T-cell (primary cell): ENCODE data around the gene CACNA2D4. TPM values are rescaled to one million over a fixed set of nuclear protein-coding genes. Genes with fewer than 3 reads are reported as not detected.

ENCODE experiments used
- ATAC-seq, 4 experiments: fragments of 200-7000 bp in 3 of 4; fragments of 150-1000 bp in 1 of 4; cut with Tn5 transposase; replicated peaks in 1 of 4; 1 replicate in 3 of 4; 2 replicates in 1 of 4; pipeline ENCODE4 v1.10.0; 2021; ENCODE audit warnings: moderate library complexity in 3 of 4, mild to moderate bottlenecking in 2 of 4, moderate number of reproducible peaks in 1 of 4
- CTCF ChIA-PET, 2 donors: fragments of 300-600 bp; sonication (Branson Sonifier 250); formaldehyde crosslinking; loops; one replicate each; lab custom pipeline; 2022; ENCODE audit warnings: antibody characterized with exemption in 2 of 2; lab: Charles Lee
- POLR2A ChIA-PET, 2 donors: fragments of 300-600 bp; sonication (Branson Sonifier 250); formaldehyde crosslinking; loops; one replicate each; lab custom pipeline; 2022; ENCODE audit warnings: antibody characterized with exemption in 2 of 2; lab: Charles Lee
- DNase-seq, 35 experiments: peaks; one replicate each; pipeline versions ENCODE4 v3.0.0 to v3.0.0-alpha.2; 2013 to 2023
- H3K27ac ChIP-seq: one replicate; pipeline ENCODE4 v1.5.1; 2013; ENCODE audit warnings: low read length
- H3K27me3 ChIP-seq, 2 experiments: replicated peaks in 1 of 2; 1 replicate in 1 of 2; 2 replicates in 1 of 2; pipeline versions ENCODE4 v1.6.1 to v1.7.0; 2013; ENCODE audit warnings: low read length in 1 of 2, mixed read lengths in 1 of 2; ENCODE audit not compliant: control insufficient read depth in 2 of 2, insufficient read depth in 2 of 2; ENCODE audit errors: extremely low read depth in 1 of 2
- H3K36me3 ChIP-seq, 2 donors: 1 replicate in 1 of 2; 2 replicates in 1 of 2; pipeline versions ENCODE4 v1.6.1 to v1.7.0; 2013; ENCODE audit warnings: low read length in 1 of 2; ENCODE audit not compliant: control insufficient read depth in 2 of 2, insufficient read depth in 1 of 2; ENCODE audit errors: extremely low read depth in 1 of 2
- H3K4me1 ChIP-seq, 2 experiments: 1 replicate in 1 of 2; 2 replicates in 1 of 2; pipeline versions ENCODE4 v1.6.1 to v1.7.0; 2013; ENCODE audit warnings: low read length in 2 of 2, mixed read lengths in 1 of 2; ENCODE audit not compliant: insufficient read depth in 2 of 2, control insufficient read depth in 1 of 2; ENCODE audit errors: extremely low read depth in 1 of 2
- H3K4me3 ChIP-seq, 2 donors: 1 replicate in 1 of 2; 2 replicates in 1 of 2; pipeline versions ENCODE4 v1.5.1 to v1.7.0; 2013; ENCODE audit warnings: mild to moderate bottlenecking in 2 of 2, low read length in 1 of 2, moderate library complexity in 1 of 2; ENCODE audit not compliant: control insufficient read depth in 1 of 2; ENCODE audit errors: extremely low read depth in 1 of 2
- H3K9me3 ChIP-seq: 2 replicates; pipeline ENCODE4 v1.7.0; 2013
- H3K27ac Mint-ChIP-seq, 2 donors: one replicate each; pipeline ENCODE4 v1.8.0; 2020 to 2021; ENCODE audit warnings: mild to moderate bottlenecking in 2 of 2, mixed read lengths in 2 of 2
- H3K27me3 Mint-ChIP-seq, 2 donors: one replicate each; pipeline ENCODE4 v1.8.0; 2021 to 2022; ENCODE audit warnings: mixed read lengths in 2 of 2
- H3K36me3 Mint-ChIP-seq: one replicate; pipeline ENCODE4 v1.8.0; 2021; ENCODE audit warnings: mixed read lengths
- H3K4me1 Mint-ChIP-seq, 3 donors: one replicate each; pipeline ENCODE4 v1.8.0; 2020 to 2022; ENCODE audit warnings: mixed read lengths in 3 of 3, mild to moderate bottlenecking in 1 of 3
- H3K4me3 Mint-ChIP-seq, 3 donors: one replicate each; pipeline ENCODE4 v1.8.0; 2020 to 2022; ENCODE audit warnings: mild to moderate bottlenecking in 3 of 3, mixed read lengths in 3 of 3, moderate library complexity in 3 of 3
- H3K9me3 Mint-ChIP-seq, 3 donors: one replicate each; pipeline ENCODE4 v1.8.0; 2020 to 2022; ENCODE audit warnings: mixed read lengths in 3 of 3
- WGBS: methylation state at CpG from one replicate; pipeline ENCODE4 v1.1.5; 2013; ENCODE audit warnings: missing lambda C conversion rate; ENCODE audit not compliant: insufficient coverage; 5-methylcytosine and 5-hydroxymethylcytosine counted together
- total RNA-seq, 35 experiments: library from RNA in 6 of 35; stranded (reverse) in 6 of 35; fragments of 120-200 nt in 1 of 35; gene quantifications; one replicate each; pipeline versions ENCODE4 v1.2.1 to v1.2.4 and lab custom pipeline; 2013 to 2026

Gene CACNA2D4
- total RNA-seq, 5 donors from 2014 or later (not counting 1 experiment from before 2014, with no cell fraction given) = 10.2 to 14.8 (median 12.1) TPM

- Mint-ChIP-seq H3K36me3 (no peaks in the 10 kb centered on the region), H3K9me3 (no peaks in the 10 kb centered on the region), H3K27ac (no peak overlapping the region), H3K4me3 (no peak overlapping the region), H3K4me1 (peaks cover 0 to 2% (median 0%) of the 10 kb centered on the region in 3 donors), H3K27me3 (peaks cover 4 to 17% of the 10 kb centered on the region in 2 donors)
- DNase-seq (peak in 1 of 35 experiments; percentile 15), ATAC-seq (no peak)
- H3K27ac ChIP-seq = no peak overlapping the region
- ChIA-PET POLR2A (no interaction called here), CTCF (no interaction called here)
- 60% methylated on average over 1 of the region's 3 CpGs for WGBS
- no peaks in the 10 kb centered on the region for H3K9me3 ChIP-seq
- H3K4me1 ChIP-seq = no peaks in the 10 kb centered on the region
- H3K27me3 ChIP-seq = peaks cover 0 to 31% of the 10 kb centered on the region in 2 experiments
- H3K4me3 ChIP-seq = no peak overlapping the region
- H3K36me3 ChIP-seq = no peaks in the 10 kb centered on the region
Measured at GRCh38 chr12:1843641-1844005, 74.8 kb downstream of the CACNA2D4 start.

DNA sequence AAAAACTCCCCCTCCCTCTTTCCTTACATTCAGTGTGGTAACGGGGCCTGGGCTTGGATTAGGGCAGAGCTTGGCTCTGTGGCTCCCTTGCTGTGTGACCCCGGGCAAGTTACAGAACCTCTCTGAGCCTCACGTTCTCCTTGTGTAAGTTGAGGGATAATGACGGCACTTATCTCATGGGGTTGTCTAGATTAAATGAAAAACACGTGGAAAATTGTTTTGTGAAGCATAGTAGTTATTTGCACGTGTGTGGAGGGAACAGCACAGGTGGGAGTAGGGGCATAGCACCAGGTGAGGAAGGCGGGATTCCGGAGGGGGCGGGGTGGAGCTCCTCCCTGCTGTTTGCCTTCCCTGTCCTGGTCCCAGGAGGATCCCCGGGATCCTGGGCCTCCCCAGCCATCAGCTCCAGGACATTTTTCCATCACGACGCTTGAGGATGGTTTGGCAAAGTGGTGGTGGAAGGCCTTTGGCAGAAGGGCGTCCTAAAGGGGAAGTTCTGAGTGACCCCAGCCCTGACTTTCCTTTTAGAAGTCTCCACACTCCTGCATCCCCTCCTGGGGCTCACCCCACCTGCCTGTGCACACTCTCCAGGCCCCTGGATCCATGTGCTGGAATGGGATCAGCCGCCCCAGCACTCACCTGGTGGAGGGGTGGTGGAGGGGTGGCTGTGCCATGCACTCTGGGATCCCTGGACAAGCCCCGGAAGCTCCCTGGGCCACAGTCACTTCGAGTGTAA, 75.4 kb downstream of the CACNA2D4 start:
- peaks cover 0 to 2% (median 0%) of the 10 kb centered on the region in 3 donors for H3K4me1 Mint-ChIP-seq
- peak in 1 of 35 experiments; percentile 14 for DNase-seq
- POLR2A ChIA-PET = interaction anchor here in 1 of 2 donors (0.7 kb wide), 1 partner anchor 110 kb away, joined by 3 read pairs; no protein-coding TSS in a partner anchor
- WGBS = 82% methylated on average over 6 of the region's 16 CpGs
- no peaks in the 10 kb centered on the region for H3K9me3 Mint-ChIP-seq
- no peaks in the 10 kb centered on the region for H3K4me1 ChIP-seq
- H3K27ac ChIP-seq = no peak overlapping the region
- CTCF ChIA-PET = no interaction called here
- peaks cover 4 to 14% of the 10 kb centered on the region in 2 donors for H3K27me3 Mint-ChIP-seq
- ATAC-seq = no peak
- no peak overlapping the region for H3K4me3 Mint-ChIP-seq
- H3K4me3 ChIP-seq = no peak overlapping the region
- H3K27ac Mint-ChIP-seq = no peak overlapping the region
- H3K9me3 ChIP-seq = no peaks in the 10 kb centered on the region
- no peaks in the 10 kb centered on the region for H3K36me3 ChIP-seq
- H3K27me3 ChIP-seq = peaks cover 0 to 31% of the 10 kb centered on the region in 2 experiments
- no peaks in the 10 kb centered on the region for H3K36me3 Mint-ChIP-seq

DNA sequence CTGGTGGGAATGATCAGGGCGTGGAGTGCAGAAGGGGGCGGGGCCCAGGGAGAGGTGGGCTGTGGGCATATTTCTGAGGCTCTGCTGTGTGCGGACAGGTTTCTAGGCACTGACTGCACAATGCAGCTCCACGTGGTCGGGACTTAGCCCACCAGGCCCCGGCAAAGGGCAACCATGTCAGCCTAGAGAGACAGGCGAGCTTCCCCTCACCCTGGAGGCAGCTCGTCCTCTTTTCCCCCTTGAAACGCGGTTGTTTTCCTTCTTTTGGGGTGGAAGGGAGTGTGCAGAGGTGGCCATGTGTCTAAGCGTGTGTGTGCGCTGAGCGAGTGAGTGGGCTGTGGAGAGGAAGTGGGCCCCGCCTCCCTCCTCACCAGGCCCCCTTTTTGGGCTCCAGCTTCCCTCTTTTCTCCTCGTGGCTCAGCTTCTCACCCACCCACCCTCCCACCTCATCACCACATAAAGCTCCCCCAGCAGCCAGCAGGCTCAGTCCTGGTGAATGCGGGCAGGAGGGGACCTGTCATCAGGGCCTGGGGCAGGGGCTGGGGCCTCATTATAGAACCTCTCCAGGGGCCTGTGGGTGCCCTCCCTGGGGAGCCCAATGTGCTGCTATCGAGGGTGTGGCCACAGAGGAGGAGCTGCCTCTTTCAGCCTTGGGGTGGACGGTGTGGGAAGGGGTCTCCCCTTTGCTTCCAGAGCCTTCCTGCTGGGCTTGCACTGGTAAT, 76.1 kb downstream of the CACNA2D4 start:
- 57% methylated on average over 4 of the region's 18 CpGs for WGBS
- CTCF ChIA-PET = no interaction called here
- no peaks in the 10 kb centered on the region for H3K4me1 ChIP-seq
- H3K9me3 ChIP-seq = no peaks in the 10 kb centered on the region
- peak in 1 of 35 experiments; percentile 19 for DNase-seq
- Mint-ChIP-seq H3K27me3 (peaks cover 4 to 14% of the 10 kb centered on the region in 2 donors), H3K36me3 (no peaks in the 10 kb centered on the region), H3K4me3 (no peak overlapping the region), H3K4me1 (peaks cover 0 to 2% (median 0%) of the 10 kb centered on the region in 3 donors), H3K9me3 (no peaks in the 10 kb centered on the region), H3K27ac (no peak overlapping the region)
- H3K4me3 ChIP-seq = no peak overlapping the region
- peaks cover 0 to 31% of the 10 kb centered on the region in 2 experiments for H3K27me3 ChIP-seq
- POLR2A ChIA-PET = interaction anchor here in 1 of 2 donors (0.7 kb wide), 1 partner anchor 110 kb away, joined by 3 read pairs; no protein-coding TSS in a partner anchor
- ATAC-seq = peak in 1 of 4 experiments; percentile 6
- no peak overlapping the region for H3K27ac ChIP-seq
- H3K36me3 ChIP-seq = no peaks in the 10 kb centered on the region

- DNase-seq (no peak), ATAC-seq (no peak)
- Histone ChIP-seq H3K4me3 (no peak overlapping the region), H3K9me3 (no peaks in the 10 kb centered on the region), H3K4me1 (no peaks in the 10 kb centered on the region), H3K36me3 (no peaks in the 10 kb centered on the region), H3K27ac (no peak overlapping the region), H3K27me3 (peaks cover 0 to 30% of the 10 kb centered on the region in 2 experiments)
- Mint-ChIP-seq H3K27ac (no peak overlapping the region), H3K27me3 (peaks cover 4 to 12% of the 10 kb centered on the region in 2 donors), H3K4me3 (no peak overlapping the region), H3K9me3 (no peaks in the 10 kb centered on the region), H3K4me1 (peaks cover 0 to 2% (median 0%) of the 10 kb centered on the region in 3 donors), H3K36me3 (no peaks in the 10 kb centered on the region)
- CTCF ChIA-PET = no interaction called here
- WGBS = 87% methylated on average over 7 of the region's 13 CpGs
- POLR2A ChIA-PET = no interaction called here
Measured at GRCh38 chr12:1841586-1842182, 76.8 kb downstream of the CACNA2D4 start.

DNA sequence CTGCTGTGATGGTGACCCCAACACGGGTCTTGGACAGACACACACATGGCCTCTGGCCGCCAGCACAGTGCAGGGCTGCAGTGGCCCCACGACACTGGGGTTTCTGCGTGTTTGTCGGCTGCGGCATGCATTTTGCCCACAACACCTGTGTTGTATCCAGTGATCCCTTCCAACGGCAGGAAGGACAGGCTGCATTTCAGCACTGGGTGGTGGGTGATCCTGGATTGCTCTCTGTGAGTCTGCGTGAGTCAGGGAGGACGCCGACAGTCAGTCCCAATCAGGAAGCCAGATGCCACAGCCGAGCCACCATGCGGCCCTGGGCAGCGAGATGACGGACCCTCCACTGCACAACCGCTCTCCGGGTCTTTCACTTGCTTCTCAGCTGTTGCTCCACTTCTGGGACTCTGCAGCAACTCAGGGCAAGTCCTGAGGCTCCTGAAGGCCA, 77.4 kb downstream of the CACNA2D4 start:
- no peaks in the 10 kb centered on the region for H3K9me3 Mint-ChIP-seq
- DNase-seq (no peak), ATAC-seq (no peak)
- ChIA-PET CTCF (no interaction called here), POLR2A (no interaction called here)
- peaks cover 0 to 2% (median 0%) of the 10 kb centered on the region in 3 donors for H3K4me1 Mint-ChIP-seq
- peaks cover 0 to 24% of the 10 kb centered on the region in 2 experiments for H3K27me3 ChIP-seq
- H3K9me3 ChIP-seq = no peaks in the 10 kb centered on the region
- 91% methylated on average over 16 of the region's 16 CpGs for WGBS
- no peaks in the 10 kb centered on the region for H3K36me3 ChIP-seq
- no peak overlapping the region for H3K27ac ChIP-seq
- no peaks in the 10 kb centered on the region for H3K36me3 Mint-ChIP-seq
- no peak overlapping the region for H3K27ac Mint-ChIP-seq
- no peaks in the 10 kb centered on the region for H3K4me1 ChIP-seq
- no peak overlapping the region for H3K4me3 ChIP-seq
- no peak overlapping the region for H3K4me3 Mint-ChIP-seq
- peaks cover 4 to 7% of the 10 kb centered on the region in 2 donors for H3K27me3 Mint-ChIP-seq
